ENCODE measurements around the gene DACT1. TPM values are rescaled to one million over a fixed set of nuclear protein-coding genes. Genes with fewer than 3 reads are reported as not detected.
"Not testable (repeated sequence)": the region's sequence is repeated elsewhere in the genome, so short reads cannot be mapped to it uniquely, and the experiment has no call there.

Gene DACT1
- 22.2 and 23.1 TPM in 2 replicates for total RNA-seq (2014; rRNA removed; shearing (Covaris generic))

DNA sequence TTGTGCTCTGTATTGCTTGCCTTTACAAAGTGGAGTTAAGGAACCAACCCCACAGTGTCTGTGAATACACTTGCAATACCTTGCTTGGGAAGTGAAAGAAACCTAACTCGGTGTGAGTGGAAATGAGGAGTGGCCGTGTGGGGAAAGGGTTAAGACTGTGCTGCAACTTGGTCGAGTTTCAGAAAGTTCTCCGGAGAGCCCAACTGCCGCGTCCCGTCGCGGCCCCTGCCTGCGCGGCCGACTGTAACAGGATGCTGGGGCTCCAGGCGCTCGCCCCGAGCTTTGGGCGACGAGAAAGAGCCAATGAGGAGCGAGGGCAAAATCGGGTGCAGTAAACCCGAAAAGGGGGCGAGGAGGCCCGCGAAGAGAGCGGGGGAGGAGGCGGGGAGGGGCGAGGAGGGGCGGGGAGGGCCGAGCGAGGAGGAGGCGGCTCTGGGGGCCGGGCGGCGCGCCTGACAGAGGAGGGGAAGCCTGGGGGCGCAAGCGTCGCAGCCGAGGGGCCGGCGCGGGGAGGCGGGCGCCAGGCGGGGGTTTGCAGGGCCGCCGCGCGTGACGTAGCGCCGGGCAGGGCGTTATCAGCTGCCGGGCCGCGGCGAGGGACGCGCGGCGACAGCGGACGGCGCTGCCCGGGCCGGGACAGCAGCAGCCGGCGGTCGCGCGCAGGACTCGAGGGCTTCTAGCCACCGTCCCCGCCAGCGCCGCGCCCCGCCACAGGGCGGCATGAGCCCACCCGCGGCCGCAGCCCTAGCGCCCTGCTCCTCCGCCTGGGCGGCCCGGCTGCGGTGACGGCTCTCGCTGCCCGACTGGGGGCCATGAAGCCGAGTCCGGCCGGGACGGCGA is at the start of gene DACT1:
Gene DACT1, plus strand, starts transcription at position 572 of the 840 bp plus-strand sequence. Its CDS starts 241 bp downstream, at position 813.
- peak; percentile 84 for DNase-seq (ENCODE audit: low read depth)

DNA sequence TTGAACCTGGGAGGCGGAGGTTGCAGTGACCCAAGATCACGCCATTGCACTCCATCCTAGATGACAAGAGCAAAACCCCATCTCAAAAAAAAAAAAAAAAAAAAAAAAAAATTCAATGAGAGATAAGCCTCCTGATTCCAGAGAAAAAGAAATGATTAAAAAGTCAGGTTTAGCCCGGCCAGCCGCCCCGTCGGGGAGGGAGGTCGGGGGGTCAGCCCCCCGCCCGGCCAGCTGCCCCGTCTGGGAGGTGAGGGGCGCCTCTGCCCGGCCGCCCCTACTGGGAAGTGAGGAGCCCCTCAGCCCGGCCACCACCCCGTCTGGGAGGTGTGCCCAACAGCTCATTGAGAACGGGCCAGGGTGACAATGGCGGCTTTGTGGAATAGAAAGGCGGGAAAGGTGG is 49.4 kb upstream of the DACT1 start:
- not testable (repeated sequence) for DNase-seq (ENCODE audit: low read depth)

DNA sequence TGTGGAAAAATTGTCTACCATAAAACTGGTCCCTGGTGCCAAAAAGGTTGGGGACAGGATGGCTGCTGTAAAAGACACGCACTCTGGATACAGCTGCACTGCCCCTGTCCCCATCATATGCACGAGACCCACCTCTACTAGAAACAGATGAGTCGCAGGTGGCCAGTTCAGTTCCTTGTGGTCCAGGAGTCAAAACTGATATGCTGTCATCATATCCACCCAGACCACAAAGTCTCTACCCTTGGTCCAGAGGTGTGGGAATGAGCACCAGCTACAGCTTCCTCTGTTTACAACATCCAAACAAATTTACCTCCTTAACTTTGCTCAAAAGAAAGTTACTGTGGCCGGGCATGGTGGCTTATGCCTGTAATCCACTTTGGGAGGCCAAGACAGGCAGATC is 43.8 kb upstream of the DACT1 start:
- DNase-seq (ENCODE audit: low read depth): no peak

DNA sequence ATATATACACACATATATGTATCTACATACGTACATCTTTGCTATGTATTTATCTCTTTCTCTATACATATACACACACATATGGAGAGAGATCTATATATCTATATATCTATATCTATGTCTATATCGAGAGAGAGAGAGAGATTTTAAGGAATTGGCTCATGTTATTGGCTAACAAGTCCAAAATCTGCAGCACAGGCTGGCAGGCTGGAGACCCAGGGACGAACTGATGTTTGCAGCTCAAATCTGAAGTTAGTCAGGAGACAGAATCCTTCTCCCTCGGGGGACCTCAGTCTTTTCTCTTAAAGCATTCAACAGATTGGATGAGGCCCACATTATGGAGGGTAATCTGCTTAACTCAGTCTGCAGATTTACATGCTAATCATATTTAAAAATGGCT is 40.7 kb upstream of the DACT1 start:
- no peak for DNase-seq (ENCODE audit: low read depth)

- DNase-seq (ENCODE audit: low read depth): no peak
Measured at GRCh38 chr14:58598028-58598803, 39.5 kb upstream of the DACT1 start.

- peak; percentile 6 for DNase-seq (ENCODE audit: low read depth)
Measured at GRCh38 chr14:58598804-58599525, 38.8 kb upstream of the DACT1 start.

- DNase-seq (ENCODE audit: low read depth): no peak
Measured at GRCh38 chr14:58599707-58600106, 38.1 kb upstream of the DACT1 start.

- no peak for DNase-seq (ENCODE audit: low read depth)
Measured at GRCh38 chr14:58605465-58605864, 32.3 kb upstream of the DACT1 start.

DNA sequence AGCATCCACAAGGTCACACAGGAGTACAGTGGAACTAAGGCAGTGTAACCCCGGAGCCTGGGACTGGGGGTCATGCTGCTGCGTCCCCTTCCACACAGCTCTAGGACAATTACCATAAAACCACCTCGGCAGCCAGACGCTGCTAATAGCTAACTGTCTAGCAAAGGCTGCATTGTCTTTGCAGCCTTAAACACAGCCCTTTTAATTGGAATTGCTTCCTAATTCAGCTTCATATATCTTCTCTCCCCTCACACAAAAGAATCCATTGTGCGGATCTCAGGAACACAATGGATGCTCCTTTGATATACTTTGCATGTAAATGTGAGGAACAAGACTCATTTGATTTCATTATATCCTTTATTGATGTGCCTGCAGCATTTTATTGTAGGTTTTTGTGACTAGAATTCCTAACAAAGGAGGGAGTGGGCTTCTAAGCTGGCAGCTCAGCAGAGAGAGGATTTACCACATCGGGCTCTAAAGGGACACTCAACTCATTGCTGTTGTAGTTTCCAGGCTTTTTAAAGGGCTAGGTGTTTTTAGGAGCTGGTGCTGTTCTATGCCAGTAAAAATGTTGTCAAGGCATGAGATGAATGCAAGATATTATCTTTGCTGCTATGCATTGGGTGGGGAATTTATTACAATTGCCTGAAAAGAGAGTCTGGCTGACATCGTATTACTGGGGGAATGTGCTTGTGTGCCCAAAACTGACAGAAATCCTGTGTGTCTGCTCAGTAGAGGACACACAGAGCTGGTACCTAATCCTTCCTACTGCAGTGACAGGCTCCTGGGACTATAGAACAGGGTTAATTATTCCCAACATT is 30.4 kb upstream of the DACT1 start:
- DNase-seq (ENCODE audit: low read depth): no peak

GRCh38 chr14:58607952-58608317 is 29.8 kb upstream of the DACT1 start:
- peak; percentile 48 for DNase-seq (ENCODE audit: low read depth)

DNA sequence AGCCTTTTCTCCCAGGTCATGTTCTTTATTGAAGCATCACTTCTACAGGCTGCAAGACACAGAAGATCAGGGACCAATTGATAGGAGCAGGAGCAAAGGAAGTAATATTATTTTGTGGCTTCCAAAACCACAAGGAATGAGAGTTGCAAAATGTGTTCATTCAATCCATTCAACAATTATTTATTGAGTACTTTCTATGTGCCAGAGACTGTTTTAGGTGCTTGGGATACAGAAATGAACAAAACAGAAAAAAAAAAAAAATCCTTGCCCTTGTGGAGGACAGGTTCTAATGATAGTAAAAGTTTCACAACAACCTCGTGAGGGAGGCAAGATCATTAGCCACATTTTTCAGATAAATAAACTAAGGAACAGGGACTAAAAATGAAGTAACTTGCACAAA is 20.1 kb upstream of the DACT1 start:
- no peak for DNase-seq (ENCODE audit: low read depth)

DNA sequence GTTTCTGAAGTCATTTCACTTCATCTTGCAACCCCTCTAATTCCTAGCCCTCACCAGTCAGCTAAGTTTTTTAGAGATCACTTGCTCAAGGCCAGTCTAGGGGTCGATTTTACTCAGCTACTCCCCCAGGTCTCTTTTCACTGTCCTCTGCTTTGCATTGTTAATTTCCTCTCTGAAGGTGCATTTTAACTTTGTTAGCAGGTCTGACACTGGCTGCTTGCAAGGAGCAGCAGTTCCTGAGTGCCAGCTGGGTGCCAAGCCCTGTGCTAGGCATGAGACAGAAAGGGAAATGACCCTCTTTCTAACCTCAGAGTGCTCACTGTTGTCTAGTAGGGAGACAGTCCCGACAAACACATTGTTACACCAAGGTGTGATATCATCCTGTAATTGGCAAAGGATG is 17.8 kb upstream of the DACT1 start:
- no peak for DNase-seq (ENCODE audit: low read depth)

DNA sequence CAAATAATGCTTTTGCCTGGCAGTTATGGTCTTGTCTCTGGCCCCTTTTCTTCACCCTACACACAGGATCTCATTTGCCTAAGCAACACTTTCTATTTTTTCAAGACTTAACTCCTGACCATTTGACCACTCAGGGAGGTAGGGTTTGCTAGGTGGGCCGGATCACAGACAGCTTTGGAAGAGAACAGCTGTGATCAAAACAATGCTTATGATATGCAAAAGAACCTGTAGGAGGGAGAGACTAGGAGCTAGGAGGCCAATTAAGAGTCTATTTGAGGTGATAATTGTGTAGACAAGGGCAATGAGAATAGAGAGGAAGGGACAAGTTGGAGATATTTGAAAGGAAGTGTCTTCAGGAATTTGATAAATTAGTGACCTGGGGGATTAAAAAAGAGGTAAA is 12.3 kb upstream of the DACT1 start:
- no peak for DNase-seq (ENCODE audit: low read depth)

DNA sequence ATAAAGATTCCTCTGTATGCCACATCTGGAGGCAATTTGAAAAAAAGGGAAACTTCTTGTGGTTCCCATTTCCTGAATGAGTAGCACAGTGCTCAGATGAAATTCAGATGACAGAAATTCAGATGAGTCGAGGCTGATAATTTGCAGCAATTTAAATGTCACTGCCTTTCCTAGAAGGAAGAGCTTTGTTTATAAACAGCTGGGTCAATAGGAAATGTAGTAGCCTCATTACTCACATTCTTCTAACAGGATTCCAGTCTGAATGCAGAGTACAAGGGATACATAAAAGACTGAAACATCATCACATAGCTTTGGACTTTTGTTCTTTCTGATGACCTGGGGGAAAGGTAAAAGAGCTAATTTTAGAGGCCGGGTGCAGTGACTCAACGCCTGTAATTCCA is 11.3 kb upstream of the DACT1 start:
- DNase-seq (ENCODE audit: low read depth): peak; percentile 84

DNA sequence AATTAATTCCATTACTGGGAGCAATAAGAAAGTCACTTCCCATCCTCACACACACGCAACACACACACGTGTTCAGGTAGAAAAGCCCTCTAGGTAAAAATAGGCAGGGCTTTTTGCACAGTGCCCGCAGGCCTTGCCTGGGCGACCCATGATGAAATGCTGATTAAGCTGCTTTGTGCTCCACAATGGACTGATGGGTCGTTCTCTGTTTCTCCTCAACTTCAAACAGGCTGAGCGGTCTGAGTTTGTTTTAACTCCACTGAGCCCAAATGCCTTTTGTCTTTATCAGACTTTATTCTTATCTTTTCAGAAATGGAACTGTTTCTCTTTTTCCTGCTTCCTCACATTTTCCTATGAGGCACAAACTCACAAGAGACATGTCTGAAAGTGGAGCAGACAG is 9.4 kb upstream of the DACT1 start:
- DNase-seq (ENCODE audit: low read depth): no peak

DNA sequence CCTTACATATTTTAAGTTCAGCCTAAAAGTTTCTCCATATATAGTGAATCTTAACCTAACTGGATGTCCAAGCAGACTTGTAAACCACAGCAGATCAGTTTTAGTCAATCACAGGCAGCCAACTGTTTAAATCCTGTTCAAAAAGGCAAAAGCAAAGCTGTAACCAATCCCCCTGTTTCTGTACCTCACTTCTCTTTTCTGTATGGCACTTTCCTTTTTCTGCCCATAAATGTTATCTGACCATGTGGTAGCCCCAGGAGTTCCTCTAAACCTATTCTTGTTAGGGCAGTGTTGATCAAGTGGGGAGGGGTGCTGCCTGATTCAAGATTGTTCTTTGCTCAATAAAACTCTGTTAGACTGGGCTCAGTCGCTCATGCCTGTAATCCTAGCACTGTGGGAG is 8.5 kb upstream of the DACT1 start:
- no peak for DNase-seq (ENCODE audit: low read depth)

DNA sequence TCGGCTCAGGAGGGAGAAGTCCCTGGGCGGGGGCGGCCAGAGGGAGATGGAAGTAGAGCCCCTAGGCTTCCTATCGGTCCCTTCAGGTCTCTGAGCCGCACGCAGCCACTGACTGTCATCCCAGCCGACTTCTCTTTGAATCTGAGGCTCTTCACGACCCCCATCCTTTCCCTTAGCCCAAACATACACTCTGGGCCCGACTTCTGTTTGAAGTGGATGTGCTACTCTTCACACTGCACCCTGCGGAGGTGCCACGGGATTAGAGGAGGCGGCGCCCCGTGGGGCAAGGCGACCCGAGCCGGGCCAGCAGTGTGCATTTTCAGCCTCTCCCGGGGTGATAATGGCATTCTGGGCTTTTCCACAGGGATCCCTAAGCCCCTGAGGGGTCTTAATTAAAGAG is 6.0 kb upstream of the DACT1 start:
- DNase-seq (ENCODE audit: low read depth): no peak

GRCh38 chr14:58633831-58634230 is 3.9 kb upstream of the DACT1 start:
- no peak for DNase-seq (ENCODE audit: low read depth)

- no peak for DNase-seq (ENCODE audit: low read depth)
Measured at GRCh38 chr14:58634406-58635090, 3.2 kb upstream of the DACT1 start.

- no peak for DNase-seq (ENCODE audit: low read depth)
Measured at GRCh38 chr14:58635091-58635830, 2.5 kb upstream of the DACT1 start.

Data from RPMI7951 (cell line).